Panc1 (cell line): ENCODE data around the gene HNF1B. TPM values are rescaled to one million over a fixed set of nuclear protein-coding genes. Genes with fewer than 3 reads are reported as not detected.

ENCODE experiments used
- ATAC-seq: fragments of 200-7000 bp; cut with Tn5 transposase; 2 replicates; pipeline ENCODE4 v1.9.1; 2020; ENCODE audit warnings: mild to moderate bottlenecking, moderate library complexity
- BruUV-seq: library from RNA; stranded (reverse); fragments of 400-500 nt; replicated peaks from 2 replicates; lab custom pipeline; 2021; lab: Mats Ljungman, UMichigan
- CTCF ChIA-PET: fragments of 300-600 bp; sonication (Branson Sonifier 250); formaldehyde crosslinking; loops from one replicate; lab custom pipeline; 2022; ENCODE audit warnings: antibody characterized with exemption; lab: Charles Lee
- POLR2A ChIA-PET: fragments of 300-600 bp; sonication (Branson Sonifier 250); formaldehyde crosslinking; loops from one replicate; lab custom pipeline; 2022; ENCODE audit warnings: antibody characterized with exemption; lab: Charles Lee
- DNase-seq: peaks from one replicate; pipeline ENCODE4 v3.0.0-alpha.2; 2010; ENCODE audit warnings: low read depth, low spot score
- H3K27ac ChIP-seq: 2 replicates; pipeline ENCODE4 v1.5.1; 2011; ENCODE audit warnings: mild to moderate bottlenecking, low read length, inconsistent platforms
- H3K27me3 ChIP-seq: fragments of 200-500 bp; sonication (Bioruptor generic); 2 replicates; pipeline ENCODE4 v1.6.0; 2014; ENCODE audit warnings: low read length, inconsistent platforms; ENCODE audit not compliant: control insufficient read depth, insufficient read depth
- H3K36me3 ChIP-seq: fragments of 200-500 bp; sonication (Bioruptor generic); 2 replicates; pipeline ENCODE4 v1.5.1; 2014; ENCODE audit warnings: inconsistent platforms, mild to moderate bottlenecking, low read length, moderate library complexity; ENCODE audit not compliant: control insufficient read depth, insufficient read depth
- H3K4me1 ChIP-seq: 2 replicates; pipeline ENCODE4 v1.5.1; 2011; ENCODE audit warnings: inconsistent platforms, mild to moderate bottlenecking, low read length, moderate library complexity; ENCODE audit not compliant: control insufficient read depth, insufficient read depth
- H3K4me3 ChIP-seq, 2 experiments: 2 replicates each; pipeline ENCODE4 v1.5.1; 2011 to 2012; ENCODE audit warnings: low read depth in 2 of 2, low read length in 2 of 2, mild to moderate bottlenecking in 2 of 2, inconsistent platforms in 1 of 2, moderate library complexity in 1 of 2
- H3K9me3 ChIP-seq: fragments of 200-500 bp; sonication (Bioruptor generic); 2 replicates; pipeline ENCODE4 v1.5.1; 2014; ENCODE audit warnings: low read depth, mild to moderate bottlenecking, inconsistent platforms, low read length, moderate library complexity; ENCODE audit not compliant: control insufficient read depth, insufficient read depth
- CTCF ChIP-seq: fragments of 450-650 bp; IDR thresholded peaks from 2 replicates; pipeline ENCODE4 v1.5.1; 2017; ENCODE audit warnings: mild to moderate bottlenecking
- POLR2AphosphoS5 ChIP-seq: IDR thresholded peaks from 2 replicates; pipeline ENCODE4 v1.6.1; 2012; ENCODE audit warnings: mild to moderate bottlenecking, low read depth, low read length, moderate library complexity
- REST ChIP-seq, 2 experiments: IDR thresholded peaks; 2 replicates each; pipeline ENCODE4 v1.6.1; 2011 to 2012; ENCODE audit warnings: low read depth in 2 of 2, control low read depth in 1 of 2, low read length in 1 of 2, mild to moderate bottlenecking in 1 of 2, moderate library complexity in 1 of 2; ENCODE audit not compliant: insufficient read depth in 1 of 2
- SIN3A ChIP-seq: IDR thresholded peaks from 2 replicates; pipeline ENCODE4 v1.6.1; 2012; ENCODE audit warnings: low read depth, mild to moderate bottlenecking, low read length, moderate library complexity, borderline replicate concordance; ENCODE audit not compliant: insufficient read depth
- TCF7L2 ChIP-seq: IDR thresholded peaks from 2 replicates; pipeline ENCODE4 v1.6.1; 2011; ENCODE audit warnings: mild to moderate bottlenecking, low read depth, low read length, inconsistent platforms
- in situ Hi-C: cut with HindIII; loops from 2 replicates; pipeline ENCODE4 v1.10.0; 2016; ENCODE audit warnings: low sequenced_read_pairs, low pct_unique_long_range_greater_than_20kb
- intact Hi-C: fragments of 100-400 bp; cut with micrococcal nuclease; formaldehyde crosslinking; loops from one replicate; pipeline ENCODE4 v1.10.0; 2022; ENCODE audit not compliant: unreplicated experiment
- total RNA-seq: library from RNA; stranded (reverse); gene quantifications from one replicate; pipeline ENCODE4 v1.2.1, GENCODE V29; 2021; ENCODE audit not compliant: unreplicated experiment

The HNF1B gene
- total RNA-seq, 1 experiment from 2014 or later = not detected

- no peak for DNase-seq
- no TSS peak for BruUV-seq
- TF ChIP-seq TCF7L2 (no peak), SIN3A (no peak), CTCF (no peak), POLR2AphosphoS5 (no peak), REST (IDR thresholded peaks at IDR 0.05; ENCODE audit: insufficient read depth in 1 of 2, low read depth in 2 of 2, low read length in 1 of 2) (no peak)
- H3K27ac ChIP-seq = no peak overlapping the region
- no peak overlapping the region for H3K4me3 ChIP-seq
- POLR2A ChIA-PET = no interaction called here
- peaks cover 14% of the 10 kb centered on the region for H3K27me3 ChIP-seq
- CTCF ChIA-PET = no interaction called here
- no peaks in the 10 kb centered on the region for H3K4me1 ChIP-seq
- in situ Hi-C loops (no loop called here), intact Hi-C loops (no loop called here)
- ATAC-seq = no peak
- no peaks in the 10 kb centered on the region for H3K9me3 ChIP-seq
- no peaks in the 10 kb centered on the region; the same call in none of the 2 replicates for H3K36me3 ChIP-seq
Observed at GRCh38 chr17:37744633-37744927, 279 bp downstream of the HNF1B start.

GRCh38 chr17:37743875-37744632 lies 805 bp downstream of the HNF1B start:
- 0 out of 2 replicates have a peak, but pooled peaks have one; percentile 13 for ATAC-seq
- intact Hi-C loops (no loop called here), in situ Hi-C loops (no loop called here)
- Histone ChIP-seq H3K27ac (no peak overlapping the region), H3K4me3 (no peak overlapping the region), H3K27me3 (peaks cover 18% of the 10 kb centered on the region), H3K4me1 (no peaks in the 10 kb centered on the region), H3K9me3 (no peaks in the 10 kb centered on the region), H3K36me3 (no peaks in the 10 kb centered on the region; the same call in none of the 2 replicates)
- no peak for TF ChIP-seq TCF7L2
- no peak for TF ChIP-seq REST (IDR thresholded peaks at IDR 0.05; ENCODE audit: insufficient read depth in 1 of 2, low read depth in 2 of 2, low read length in 1 of 2)
- TF ChIP-seq SIN3A = no peak
- no peak for TF ChIP-seq POLR2AphosphoS5
- TF ChIP-seq CTCF = no peak
- POLR2A ChIA-PET = no interaction called here
- BruUV-seq = no TSS peak
- CTCF ChIA-PET = no interaction called here
- no peak for DNase-seq
